ENCODE results near the gene EIF3K.

- TF ChIP-seq ZNF701 (tag by site-specific recombination; IDR thresholded peaks at IDR 0.05) (no peak), CTCF (tag by site-specific recombination; IDR thresholded peaks at IDR 0.05) (no peak), ZNF707 (tag by site-specific recombination; IDR thresholded peaks at IDR 0.05) (no peak)
These were observed 48.7 kb downstream of the EIF3K start for GRCh38 chr19:38667661-38668171.

Measured in HEK293 (cell line).